ENCODE results near the gene MYH13.
"Not testable (repeated sequence)": the region's sequence is repeated elsewhere in the genome, so short reads cannot be mapped to it uniquely, and the experiment has no call there.

Gene MYH13

GRCh38 chr17:10295728-10296343, 77.0 kb downstream of the MYH13 start:
- DNase-seq = peak; percentile 51

GRCh38 chr17:10294180-10294579, 78.6 kb downstream of the MYH13 start:
- no peak for DNase-seq

GRCh38 chr17:10292057-10292937, 80.5 kb downstream of the MYH13 start:
- DNase-seq = peak; percentile 56

- DNase-seq = not testable (repeated sequence)
Observed at GRCh38 chr17:10291576-10291975, 81.2 kb downstream of the MYH13 start.

DNA sequence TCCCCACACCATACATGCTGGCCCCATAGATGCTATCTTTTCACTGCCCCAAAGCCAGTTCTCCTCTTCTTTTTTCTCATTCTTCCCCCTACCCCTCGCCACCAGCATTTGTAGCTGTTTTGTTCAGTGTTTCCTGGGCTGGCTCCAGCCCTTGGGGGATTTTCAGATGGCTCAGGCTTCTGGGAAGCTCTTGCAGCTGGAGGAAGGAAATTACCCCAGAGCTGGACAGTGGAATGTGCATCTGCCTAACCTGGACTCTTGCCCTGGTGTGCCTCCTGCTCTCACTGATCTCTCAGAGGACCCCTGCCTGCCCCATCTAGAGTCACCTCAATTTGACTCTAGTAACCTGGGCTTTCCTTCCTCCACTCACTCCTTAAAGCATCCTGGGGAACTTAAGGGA, 82.8 kb downstream of the MYH13 start:
- DNase-seq = no peak

DNA sequence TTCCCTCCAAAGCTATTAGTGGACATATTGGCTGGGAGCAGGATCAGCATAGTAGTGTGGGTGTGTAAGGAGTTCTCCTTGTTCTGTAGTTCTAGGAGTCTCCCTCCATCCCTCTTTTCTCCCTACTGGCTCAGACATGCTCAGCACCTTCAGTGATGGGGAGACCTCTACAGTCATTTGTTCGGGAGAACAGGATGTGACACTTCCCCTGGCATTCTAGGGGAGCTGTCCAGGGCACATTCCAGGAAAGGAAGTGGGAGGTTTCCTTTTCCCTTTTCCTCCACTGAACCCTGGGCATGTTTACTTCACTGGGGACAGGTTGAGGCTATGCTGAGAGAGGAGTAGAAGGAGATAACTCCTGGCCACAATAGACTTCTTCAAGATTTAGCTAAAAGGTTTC, 86.5 kb downstream of the MYH13 start:
- DNase-seq = no peak

GRCh38 chr17:10285896-10286295, 86.9 kb downstream of the MYH13 start:
- DNase-seq = no peak

- DNase-seq = no peak
Observed at GRCh38 chr17:10280068-10280467, 92.7 kb downstream of the MYH13 start.

DNA sequence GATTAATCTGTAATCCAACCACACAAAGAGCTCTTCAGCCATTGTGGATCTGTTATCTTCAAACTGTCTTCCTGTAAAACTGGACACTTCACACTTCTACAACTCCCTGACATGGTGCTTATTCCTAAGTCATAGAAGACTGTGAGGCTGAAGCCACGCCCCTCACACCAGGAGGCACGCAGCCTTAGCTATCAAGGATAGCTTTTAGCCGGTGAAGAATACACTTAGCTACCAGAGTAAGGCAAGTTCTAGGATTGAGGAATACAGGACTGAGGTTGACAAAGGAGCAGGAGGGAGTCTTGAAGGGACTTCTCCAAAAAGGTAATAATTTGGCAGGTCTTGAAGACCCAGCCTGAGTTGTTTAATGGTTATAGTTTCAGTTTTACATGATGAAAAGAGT, 94.6 kb downstream of the MYH13 start:
- DNase-seq = no peak

- DNase-seq = no peak
Observed at GRCh38 chr17:10276436-10276835, 96.4 kb downstream of the MYH13 start.

- no peak for DNase-seq
Observed at GRCh38 chr17:10275418-10275817, 97.4 kb downstream of the MYH13 start.

- DNase-seq = peak; percentile 75
Observed at GRCh38 chr17:10271106-10271562, 101.7 kb downstream of the MYH13 start.

DNA sequence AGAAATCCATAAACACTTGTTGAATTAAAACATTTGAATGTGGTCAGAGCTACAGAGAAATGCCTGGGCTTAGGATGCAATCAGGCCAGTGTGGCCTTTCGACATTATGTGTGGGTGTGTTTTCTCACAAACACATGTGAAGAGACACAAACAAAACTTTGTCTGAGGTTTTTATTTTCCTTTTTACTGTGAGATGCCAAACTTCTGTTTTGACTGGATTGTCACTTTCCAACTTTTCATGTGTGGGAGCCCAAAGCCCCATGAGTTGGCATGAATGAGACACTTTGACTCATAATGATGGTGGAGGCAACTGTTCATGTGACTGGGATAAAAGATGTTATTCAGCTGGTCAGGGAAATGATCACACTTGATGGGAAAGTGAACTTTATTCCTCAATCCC, 102.5 kb downstream of the MYH13 start:
- no peak for DNase-seq

GRCh38 chr17:10268005-10268404, 104.8 kb downstream of the MYH13 start:
- DNase-seq = no peak

GRCh38 chr17:10266296-10266876, 106.4 kb downstream of the MYH13 start:
- DNase-seq = peak; percentile 75

GRCh38 chr17:10265100-10265810, 107.6 kb downstream of the MYH13 start:
- no peak for DNase-seq

- DNase-seq = no peak
Observed at GRCh38 chr17:10264051-10264450, 108.8 kb downstream of the MYH13 start.

GRCh38 chr17:10262451-10262850, 110.4 kb downstream of the MYH13 start:
- no peak for DNase-seq

GRCh38 chr17:10261098-10261497, 111.7 kb downstream of the MYH13 start:
- DNase-seq = no peak

GRCh38 chr17:10251212-10251948, 121.4 kb downstream of the MYH13 start:
- peak; percentile 36 for DNase-seq

All from MV-4-11 (cell line).